ENCODE results near the gene ERGIC1. TPM values are rescaled to one million over a fixed set of nuclear protein-coding genes. Genes with fewer than 3 reads are reported as not detected.

Gene ERGIC1
- total RNA-seq (2021; fragmentation: NEBNext Ultra II Directional; extraction: Animal tissue kit (Norgen Biotek cat#: 25700)) (95.3 and 96.1 TPM in 2 replicates), polyA plus RNA-seq (2011; rRNA removed) (106 and 119 TPM in 2 replicates), polyA minus RNA-seq (2011; rRNA and poly(A)+ RNA removed) (164 and 223 TPM in 2 replicates)
- 98.1 TPM for polyA plus RNA-seq (2011; cell fraction: cytosol; rRNA removed)
- 111 TPM for polyA plus RNA-seq (2011; cell fraction: nucleus; rRNA removed)
- 66.7 to 101 TPM (median 89.0 TPM) in 4 replicates for polyA plus RNA-seq (2012, experiment 1 of 2)
- polyA plus RNA-seq (2012, experiment 2 of 2) = 62.7 TPM
- 77.6 TPM for polyA plus RNA-seq (2013, experiment 1 of 2)
- polyA plus RNA-seq (2013, experiment 2 of 2) = 91.5 TPM
- 56.1 TPM for polyA minus RNA-seq (2011; cell fraction: cytosol; rRNA and poly(A)+ RNA removed)
- 85.4 TPM for polyA minus RNA-seq (2011; cell fraction: nucleus; rRNA and poly(A)+ RNA removed)
- long read RNA-seq, experiment 1, transcript ERGIC1-202 (10 exons, 2,881 nt) = major isoform, 28 of 104 reads
- long read RNA-seq, experiment 1, partial matches to known transcripts = 28 of 104 reads
- long read RNA-seq, experiment 1, other reads (novel, unspliced or antisense) = 45 of 104 reads
- long read RNA-seq, experiment 2, partial matches to known transcripts = 1 of 13 reads
- long read RNA-seq, experiment 2, other reads (novel, unspliced or antisense) = 11 of 13 reads

- POLR2A ChIA-PET (ENCODE audit: partially characterized antibody) = interaction anchor here (0.9 to 4.9 kb wide), 4 partner anchors 13 to 66 kb away, joined by 3 to 42 read pairs (median 4); partner anchors contain the start of gene DUSP1
- WGBS, 2 experiments (ENCODE audit: extremely low coverage in 1 of 2, insufficient coverage in 1 of 2, insufficient read length in 1 of 2, insufficient replicate concordance in 2 of 2, low coverage in 1 of 2, low lambda C conversion rate in 2 of 2, missing lambda C conversion rate in 1 of 2) = 3% methylated on average over 28 of the region's 53 CpGs; no CpG with 5 or more reads in 1 of the 2 experiments
- H2BK5ac ChIP-seq (ENCODE audit: low read depth, low read length) = peak within 1 kb of the TSS; percentile 74
- TF ChIP-seq TBP (IDR thresholded peaks at IDR 0.05; ENCODE audit: low read depth, low read length) (peak; percentile 64; the same call in 1 of the 2 replicates), SIRT6 (IDR thresholded peaks at IDR 0.05; ENCODE audit: low read length) (no peak), KDM4A (IDR thresholded peaks at IDR 0.05; ENCODE audit: low read depth, low read length, severe bottlenecking) (peak; percentile 32), YY1 (IDR thresholded peaks at IDR 0.05; ENCODE audit: low read depth, low read length) (0 out of 2 replicates have a peak, but pooled peaks have one; percentile 13), ASH2L (IDR thresholded peaks at IDR 0.05; ENCODE audit: low read length) (peak; percentile 48), POLR2AphosphoS5 (IDR thresholded peaks at IDR 0.05; ENCODE audit: low read depth, low read length) (peak; percentile 46; the same call in 1 of the 2 replicates), NRF1 (IDR thresholded peaks at IDR 0.05; ENCODE audit: low read depth, low read length) (no peak), POLR2A (IDR thresholded peaks at IDR 0.05; ENCODE audit: control extremely low read depth in 1 of 2, low read depth in 2 of 2, low read length in 2 of 2) (peak; percentile 70 to 74), BACH1 (IDR thresholded peaks at IDR 0.05; ENCODE audit: low read length) (0 out of 2 replicates have a peak, but pooled peaks have one; percentile 9), GABPA (IDR thresholded peaks at IDR 0.05; ENCODE audit: borderline replicate concordance, insufficient read depth, low read length) (no peak)
Observed at GRCh38 chr5:172833686-172834414, at the start of gene ERGIC1. TSS of gene ERGIC1 (plus strand) at chr5:172834251. CDS start at chr5:172834414, 163 bp downstream.

More at GRCh38 chr5:172833686-172834414, at the start of gene ERGIC1:
- Histone ChIP-seq H2BK15ac (ENCODE audit: low read length) (peak within 1 kb of the TSS; percentile 21), H3K4me3 (ENCODE audit: extremely low read depth in 1 of 4, insufficient read depth in 2 of 4, low read depth in 3 of 4, low read length in 4 of 4) (peak within 1 kb of the TSS; percentile 63 to 75 (median 69)), H3K18ac (ENCODE audit: extremely low read depth, low read length) (peak within 1 kb of the TSS; percentile 84), H2AFZ (ENCODE audit: low read length) (no peak within 1 kb of the TSS), H4K91ac (replicated peaks; ENCODE audit: insufficient read length, low read length) (peak within 1 kb of the TSS; percentile 44), H3K79me1 (ENCODE audit: low read depth, low read length) (peaks cover 18% of the 10 kb centered on the region), H3K4me1 (replicated peaks in 1 of 4; ENCODE audit: control insufficient read depth in 3 of 4, insufficient read depth in 4 of 4, low read length in 3 of 4) (peaks cover 4 to 13% (median 9%) of the 10 kb centered on the region in 4 experiments), H3K14ac (ENCODE audit: insufficient read length) (no peak within 1 kb of the TSS), H3K23ac (ENCODE audit: insufficient read length) (no peak within 1 kb of the TSS), H3K79me2 (ENCODE audit: control insufficient read depth in 1 of 2, insufficient read depth in 2 of 2, low read length in 2 of 2) (peaks cover 16 to 40% of the 10 kb centered on the region in 2 experiments), H3K23me2 (ENCODE audit: low read depth, low read length) (peaks cover 2% of the 10 kb centered on the region; the same call in 1 of the 2 replicates), H3K4me2 (ENCODE audit: insufficient read depth in 1 of 2, low read depth in 2 of 2, low read length in 2 of 2) (peak within 1 kb of the TSS; percentile 72 to 73), H3K36me3 (ENCODE audit: control insufficient read depth in 2 of 4, insufficient read depth in 4 of 4, low read length in 3 of 4) (peaks cover 0 to 6% (median under 1%) of the 10 kb centered on the region in 4 experiments; a peak in 2 of 8 replicates), H4K20me1 (replicated peaks in 1 of 2; ENCODE audit: control insufficient read depth in 1 of 2, insufficient read depth in 2 of 2, low read length in 2 of 2) (peaks cover 2 to 24% of the 10 kb centered on the region in 2 experiments), H3K27ac (ENCODE audit: low read depth, low read length) (peak within 1 kb of the TSS; percentile 73), H3K56ac (replicated peaks; ENCODE audit: insufficient read length, low read depth, low read length) (no peak within 1 kb of the TSS), H2BK120ac (replicated peaks; ENCODE audit: low read depth, low read length) (no peak within 1 kb of the TSS), H4K8ac (ENCODE audit: extremely low read depth, insufficient read depth, low read length) (peak within 1 kb of the TSS; percentile 65; the same call in 1 of the 2 replicates), H3K9me3 (ENCODE audit: insufficient read depth in 2 of 2, low read depth in 1 of 2, low read length in 1 of 2) (no peaks in the 10 kb centered on the region), H4K5ac (ENCODE audit: insufficient read length, low read depth, low read length) (peak within 1 kb of the TSS; percentile 86), H2BK20ac (ENCODE audit: low read length) (0 out of 2 replicates have a peak within 1 kb of the TSS, but pooled peaks have one; percentile 24), H3K9ac (replicated peaks in 1 of 4; ENCODE audit: extremely low read depth in 1 of 4, low read depth in 3 of 4, low read length in 3 of 4) (peak within 1 kb of the TSS; percentile 45 to 71 (median 61)), H3K4ac (replicated peaks; ENCODE audit: insufficient read length, low read depth, low read length) (peak within 1 kb of the TSS; percentile 80), H2AK5ac (ENCODE audit: low read depth, low read length) (peak within 1 kb of the TSS; percentile 91), H3K27me3 (replicated peaks in 1 of 4; ENCODE audit: control insufficient read depth in 3 of 4, extremely low read depth in 1 of 4, insufficient read depth in 3 of 4, low read length in 3 of 4) (no peaks in the 10 kb centered on the region), H2BK12ac (ENCODE audit: low read depth, low read length) (peak within 1 kb of the TSS; percentile 95)
- CTCF ChIA-PET (ENCODE audit: partially characterized antibody) = interaction anchor here (0.8 to 1.2 kb wide), 2 partner anchors 11 to 62 kb away, joined by 3 read pairs; no protein-coding TSS in a partner anchor
- DNase-seq (ENCODE audit: low read depth in 1 of 2, low spot score in 2 of 2) = peak in 1 of 2 experiments; percentile 86
- no peak for FAIRE-seq
